BJ (cell line): ENCODE results near the gene ZNF584. TPM values are rescaled to one million over a fixed set of nuclear protein-coding genes. Genes with fewer than 3 reads are reported as not detected.

ENCODE experiments used
- CTCF ChIA-PET: fragments of 350-600 bp; formaldehyde crosslinking; extraction: SDS; loops from one replicate; lab custom pipeline; 2021; ENCODE audit warnings: antibody characterized with exemption, inconsistent platforms; lab: Yijun Ruan, JAX
- POLR2A ChIA-PET: fragments of 300-600 bp; sonication (Branson Sonifier 250); formaldehyde crosslinking; extraction: SDS; loops from one replicate; lab custom pipeline; 2021; ENCODE audit warnings: antibody characterized with exemption; lab: Charles Lee
- DNase-seq: peaks from one replicate; pipeline ENCODE4 v3.0.0-alpha.2; 2011; ENCODE audit warnings: low read depth
- H3K27me3 ChIP-seq: 2 replicates; pipeline ENCODE4 v1.6.0; 2011; ENCODE audit warnings: low read length; ENCODE audit not compliant: control insufficient read depth, insufficient read depth
- H3K36me3 ChIP-seq: 2 replicates; pipeline ENCODE4 v1.5.1; 2011; ENCODE audit warnings: low read length; ENCODE audit not compliant: control insufficient read depth, insufficient read depth
- H3K4me3 ChIP-seq: 2 replicates; pipeline ENCODE4 v1.5.1; 2011; ENCODE audit warnings: low read depth, mild to moderate bottlenecking, control low read depth, low read length
- CTCF ChIP-seq: IDR thresholded peaks from 2 replicates; pipeline ENCODE4 v1.5.1; 2011; ENCODE audit warnings: low read depth, mild to moderate bottlenecking, control low read depth, inconsistent platforms, low read length, moderate library complexity; ENCODE audit not compliant: insufficient read depth
- polyA plus RNA-seq: library from polyadenylated mRNA; depleted of rRNA; stranded (reverse); fragments of >200 nt; gene quantifications from 2 replicates; pipeline ENCODE4 v1.2.3, GENCODE V29; 2011

The ZNF584 gene
- polyA plus RNA-seq, 1 experiment, result 10.0 TPM

- POLR2A ChIA-PET, result no interaction called here
- Histone ChIP-seq H3K4me3 (peak overlapping the region; percentile 87), H3K27me3 (peaks cover 1% of the 10 kb centered on the region; the same call in 1 of the 2 replicates), H3K36me3 (peaks cover 6% of the 10 kb centered on the region)
- CTCF ChIA-PET, result interaction anchor here (0.6 to 1.3 kb wide), 3 partner anchors 8 to 69 kb away, joined by 3 to 4 read pairs (median 3); partner anchors contain the start of gene ZBTB45
- no peak for DNase-seq
- TF ChIP-seq CTCF, result no peak
These were observed 42.5 kb downstream of the ZNF584 start for GRCh38 chr19:58450856-58451357.

- Histone ChIP-seq H3K36me3 (peaks cover 11% of the 10 kb centered on the region), H3K4me3 (peak within 1 kb of the TSS; percentile 87), H3K27me3 (no peaks in the 10 kb centered on the region; the same call in 1 of the 2 replicates)
- DNase-seq, result peak; percentile 61
- CTCF ChIA-PET, result interaction anchor here (0.8 to 1.3 kb wide), 2 partner anchors 9 to 68 kb away, joined by 3 read pairs; partner anchors contain the start of gene ZBTB45
- POLR2A ChIA-PET, result no interaction called here
- no peak for TF ChIP-seq CTCF
These were observed 43.1 kb downstream of the ZNF584 start, which contains the start of gene ZNF324B for GRCh38 chr19:58451358-58452101. ZNF324B (plus strand) TSS chr19:58451622; CDS start chr19:58453702, 2,080 bp downstream.

- no peaks in the 10 kb centered on the region; the same call in 1 of the 2 replicates for H3K27me3 ChIP-seq
- POLR2A ChIA-PET, result no interaction called here
- TF ChIP-seq CTCF, result no peak
- peaks cover 14% of the 10 kb centered on the region for H3K36me3 ChIP-seq
- no peak for DNase-seq
- H3K4me3 ChIP-seq, result no peak overlapping the region
- CTCF ChIA-PET, result no interaction called here
These were observed 45.3 kb downstream of the ZNF584 start for GRCh38 chr19:58453743-58454142.

- ChIA-PET CTCF (no interaction called here), POLR2A (no interaction called here)
- TF ChIP-seq CTCF, result no peak
- Histone ChIP-seq H3K27me3 (no peaks in the 10 kb centered on the region), H3K4me3 (no peak overlapping the region), H3K36me3 (peaks cover 14% of the 10 kb centered on the region)
- DNase-seq, result no peak
These were observed 46.9 kb downstream of the ZNF584 start for GRCh38 chr19:58455306-58455705.

- CTCF ChIA-PET, result no interaction called here
- Histone ChIP-seq H3K4me3 (no peak overlapping the region), H3K36me3 (peaks cover 14% of the 10 kb centered on the region), H3K27me3 (no peaks in the 10 kb centered on the region)
- DNase-seq, result no peak
- POLR2A ChIA-PET, result no interaction called here
- TF ChIP-seq CTCF, result no peak
These were observed 47.7 kb downstream of the ZNF584 start for GRCh38 chr19:58456111-58456510.
